NCI-H187 treated with DMSO at 0.1 percent for 48 hours (cell line): ENCODE data around the gene DRD5.
"Not testable (repeated sequence)": the region's sequence is repeated elsewhere in the genome, so short reads cannot be mapped to it uniquely, and the experiment has no call there.

Experiments used
- DNase-seq: peaks from one replicate; lab custom pipeline; 2025; lab: John Stamatoyannopoulos, UW

The DRD5 gene

GRCh38 chr4:9781343-9782135 is at the start of gene DRD5:
Gene DRD5 (plus strand): TSS chr4:9781634. CDS start chr4:9782030, 396 bp downstream.
- no peak for DNase-seq

- DNase-seq: not testable (repeated sequence)
These were observed 49.2 kb upstream of the DRD5 start for GRCh38 chr4:9732256-9732655.

- no peak for DNase-seq
These were observed 45.9 kb upstream of the DRD5 start for GRCh38 chr4:9735515-9735914.

DNA sequence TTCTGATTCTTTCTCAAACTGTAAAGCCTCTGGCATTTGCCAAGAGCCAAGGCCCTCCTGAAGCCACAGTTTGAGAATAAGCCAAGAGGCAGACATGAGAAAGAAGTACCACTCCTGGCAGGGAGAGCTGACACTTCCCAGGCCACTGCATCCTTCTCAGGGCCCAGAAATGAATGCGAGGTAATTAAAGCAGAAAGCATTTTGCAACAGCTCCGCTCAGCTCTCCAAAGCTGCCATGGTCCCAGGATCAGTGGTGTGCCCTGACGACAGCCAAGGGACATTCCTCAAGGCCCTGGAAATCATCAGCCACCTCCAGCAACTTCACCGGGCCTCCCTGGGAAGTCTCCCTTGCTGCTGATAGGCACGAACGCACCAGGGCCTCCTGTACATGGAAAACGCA is 44.2 kb upstream of the DRD5 start:
- not testable (repeated sequence) for DNase-seq

DNA sequence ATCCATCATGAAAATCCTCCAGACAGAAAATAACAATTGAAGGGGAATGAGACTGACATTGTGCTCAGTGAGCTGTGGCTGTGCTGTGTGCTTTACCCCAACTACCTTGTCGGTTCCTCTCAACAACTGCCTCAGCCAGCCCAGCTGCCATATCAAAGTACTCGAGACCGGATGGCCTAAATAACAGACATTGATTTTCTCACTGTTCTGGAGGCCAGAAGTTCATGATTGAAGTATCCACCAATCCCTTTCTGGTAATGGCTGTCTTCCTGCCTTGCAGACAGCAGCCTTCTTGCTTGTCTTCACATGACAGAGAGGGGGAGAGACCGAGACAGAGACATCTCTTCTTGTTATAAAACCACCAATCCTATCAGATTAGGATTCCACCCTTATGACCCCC is 37.6 kb upstream of the DRD5 start:
- DNase-seq: not testable (repeated sequence)

DNA sequence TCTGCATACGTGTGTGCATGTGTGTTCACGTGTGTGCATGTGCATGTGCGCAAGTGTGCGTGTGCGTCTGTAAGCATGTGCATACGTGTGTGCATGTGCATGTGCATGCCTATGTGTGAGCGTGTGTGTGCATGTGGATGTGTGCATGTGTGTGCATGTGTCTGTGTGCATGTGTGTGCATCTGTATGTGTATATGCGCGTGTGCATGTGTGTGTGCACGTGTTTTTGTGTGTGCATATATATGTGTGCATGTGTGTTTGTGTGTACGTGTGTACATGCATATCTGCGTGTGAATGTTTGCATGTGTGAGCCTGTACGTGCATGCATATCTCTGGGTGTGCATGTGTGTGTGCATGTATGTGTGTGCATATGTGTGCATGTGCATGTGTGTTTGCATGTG is 35.7 kb upstream of the DRD5 start:
- no peak for DNase-seq

DNA sequence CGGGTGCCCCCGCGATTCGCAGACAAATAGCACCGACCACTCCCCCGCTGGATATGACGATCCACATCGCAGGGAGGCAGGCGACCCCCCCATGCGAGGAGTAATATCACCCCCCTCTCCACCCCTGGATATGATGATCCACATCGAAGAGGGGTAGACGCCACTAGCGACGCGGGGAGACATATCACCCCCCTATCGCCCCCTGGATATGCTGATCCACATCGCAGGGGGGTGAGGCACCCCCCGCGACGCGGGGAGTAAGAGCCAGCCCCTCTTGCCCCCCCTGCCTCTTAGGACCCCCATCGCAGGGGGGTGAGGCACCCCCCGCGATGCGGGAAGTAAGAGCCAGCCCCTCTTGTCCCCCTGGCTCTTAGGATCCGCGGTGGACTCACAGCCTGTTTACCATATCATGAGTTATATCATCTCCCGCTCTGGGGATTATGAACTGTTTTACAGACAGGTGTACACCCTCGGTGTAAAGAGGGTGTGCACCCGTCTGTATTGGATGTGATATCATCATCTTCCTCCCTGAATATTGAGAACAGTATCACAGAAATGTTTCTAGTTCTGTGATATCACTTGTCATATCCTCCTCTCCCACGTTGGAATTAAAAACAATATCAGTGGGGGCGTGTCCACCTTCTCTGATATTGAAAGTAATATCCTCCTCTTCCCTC is 22.7 kb upstream of the DRD5 start:
- DNase-seq: no peak

GRCh38 chr4:9762823-9763475 is 18.5 kb upstream of the DRD5 start:
- DNase-seq: peak; percentile 41

DNA sequence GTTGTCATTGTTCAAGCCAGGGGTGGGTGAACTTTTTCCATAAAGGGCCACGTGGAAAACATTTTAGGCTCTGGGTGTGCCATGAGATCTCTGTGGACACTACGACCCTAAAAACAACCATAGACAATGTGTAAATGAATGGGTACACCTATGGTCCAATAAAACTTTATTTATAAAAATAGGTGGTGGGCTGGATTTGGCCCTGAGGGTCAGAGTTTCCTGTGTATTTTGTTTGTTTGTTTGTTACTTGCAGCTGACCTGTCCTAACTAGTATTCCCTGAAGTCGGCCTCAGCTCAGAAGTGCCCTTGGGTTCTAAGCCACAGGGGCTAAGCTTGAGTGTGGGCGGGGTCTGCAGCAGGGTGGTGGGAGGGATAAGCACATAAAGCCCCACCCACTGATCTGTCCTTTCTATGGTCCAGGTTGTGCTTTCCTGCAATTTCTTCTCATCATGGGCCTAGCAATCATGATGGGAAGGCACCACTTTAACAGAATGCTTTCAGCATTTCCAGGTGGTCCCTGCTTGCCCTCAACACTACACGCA is 17.2 kb upstream of the DRD5 start:
- DNase-seq: no peak

- DNase-seq: no peak
These were observed 16.3 kb upstream of the DRD5 start for GRCh38 chr4:9765091-9765490.

DNA sequence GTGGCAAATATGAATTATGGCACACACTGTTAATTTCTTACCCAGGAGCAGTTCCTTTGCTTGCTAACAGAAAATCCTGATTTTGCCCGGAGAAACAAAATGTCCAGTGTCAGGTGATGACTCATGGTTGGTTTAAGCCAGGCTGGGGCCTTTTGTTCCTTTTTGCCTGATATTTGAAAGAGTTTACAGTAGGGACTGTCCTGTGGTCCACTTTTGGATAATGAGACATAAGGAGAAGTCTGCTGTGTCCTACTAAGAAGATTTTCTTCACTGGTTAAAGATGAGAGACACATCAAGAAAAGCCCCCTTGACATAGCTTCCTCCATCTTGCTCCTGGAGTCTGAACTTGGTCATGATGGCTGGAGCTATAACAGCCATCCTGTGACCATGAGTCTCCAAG is 12.1 kb upstream of the DRD5 start:
- DNase-seq: no peak

- no peak for DNase-seq
These were observed 10.4 kb upstream of the DRD5 start for GRCh38 chr4:9771034-9771433.

DNA sequence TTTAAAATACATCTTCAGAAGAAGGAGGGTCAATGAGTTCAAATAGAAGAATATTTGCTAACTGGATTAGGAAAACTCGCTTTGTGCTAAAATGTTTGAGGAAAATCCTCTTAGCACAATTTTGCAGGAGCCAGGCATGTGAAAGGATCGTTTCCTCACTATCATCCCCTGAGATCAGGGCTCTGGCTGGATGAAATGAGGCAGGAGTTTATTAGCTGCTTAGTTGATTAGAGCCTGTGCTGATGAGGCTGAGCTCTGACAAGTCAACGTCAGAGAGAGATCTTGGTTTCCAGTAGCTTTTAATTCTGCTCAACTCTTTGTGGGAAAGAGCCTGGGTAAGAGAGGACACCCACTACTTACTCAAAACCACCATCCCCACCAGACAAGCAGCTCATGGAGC is 8.0 kb upstream of the DRD5 start:
- DNase-seq: no peak

DNA sequence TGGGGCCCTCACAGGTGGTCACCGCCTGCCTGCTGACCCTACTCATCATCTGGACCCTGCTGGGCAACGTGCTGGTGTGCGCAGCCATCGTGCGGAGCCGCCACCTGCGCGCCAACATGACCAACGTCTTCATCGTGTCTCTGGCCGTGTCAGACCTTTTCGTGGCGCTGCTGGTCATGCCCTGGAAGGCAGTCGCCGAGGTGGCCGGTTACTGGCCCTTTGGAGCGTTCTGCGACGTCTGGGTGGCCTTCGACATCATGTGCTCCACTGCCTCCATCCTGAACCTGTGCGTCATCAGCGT is 652 bp downstream of the DRD5 start:
- DNase-seq: no peak

DNA sequence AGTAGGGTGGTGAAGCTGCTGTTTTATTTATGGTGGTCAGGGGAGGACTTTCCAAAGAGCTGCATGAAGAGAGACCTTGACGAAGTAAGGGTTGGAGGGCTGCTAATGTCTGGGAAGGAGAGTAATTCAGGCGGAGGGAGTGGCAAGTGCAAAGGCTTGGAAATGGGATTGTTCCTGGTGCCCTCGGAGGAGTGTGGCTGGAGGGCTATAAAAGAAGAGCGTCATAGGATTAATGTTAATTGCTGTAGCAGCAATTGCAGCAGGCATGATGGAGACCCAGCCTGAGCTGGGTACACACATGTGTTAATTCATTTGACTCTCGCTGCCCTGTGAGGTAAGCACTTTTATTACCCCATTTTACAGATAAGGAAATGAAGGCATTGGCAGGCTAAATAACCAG is 4.5 kb downstream of the DRD5 start:
- DNase-seq: not testable (repeated sequence)

- DNase-seq: no peak
These were observed 10.9 kb downstream of the DRD5 start for GRCh38 chr4:9792381-9792780.

GRCh38 chr4:9796641-9797040 is 15.2 kb downstream of the DRD5 start:
- DNase-seq: not testable (repeated sequence)

DNA sequence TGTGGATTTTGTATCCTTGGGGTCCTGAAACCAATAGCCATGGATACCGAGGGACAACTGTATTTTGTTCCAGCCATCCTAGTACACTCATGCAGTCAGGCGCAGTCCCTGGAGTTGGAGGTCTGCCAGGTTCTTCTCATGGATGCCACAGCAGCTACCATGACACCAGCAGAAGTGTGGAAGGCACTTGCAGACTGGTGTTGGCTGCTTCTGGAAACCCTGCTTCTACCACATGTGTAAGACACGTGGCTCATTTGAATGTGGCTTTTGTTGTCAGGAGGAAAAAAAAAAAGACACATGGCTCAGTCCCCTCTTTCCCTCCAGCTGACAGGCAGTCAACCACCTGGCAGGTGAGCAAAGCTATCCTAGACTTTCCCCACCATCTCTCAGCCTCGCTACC is 19.4 kb downstream of the DRD5 start:
- DNase-seq: peak; percentile 13

DNA sequence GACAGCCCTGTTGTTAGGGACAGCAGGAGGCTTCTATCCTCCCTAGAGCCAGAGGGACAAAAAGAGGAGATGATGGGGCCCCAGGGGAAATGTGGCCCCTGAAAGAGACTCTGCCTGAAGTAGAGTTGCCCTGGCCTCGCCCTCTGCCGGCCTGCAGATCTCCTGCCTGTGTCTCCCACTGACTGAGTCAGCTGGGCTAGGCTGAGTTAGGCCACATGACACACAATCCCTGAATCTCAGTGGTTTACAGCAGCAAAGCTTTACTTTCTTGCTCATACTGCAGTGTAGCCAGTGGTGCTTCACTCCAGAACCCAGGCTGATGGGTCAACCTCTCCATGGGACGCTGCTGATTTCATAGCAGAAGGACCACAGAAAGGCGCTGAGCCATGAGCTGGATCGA is 23.5 kb downstream of the DRD5 start:
- no peak for DNase-seq

GRCh38 chr4:9808077-9808476 is 26.6 kb downstream of the DRD5 start:
- DNase-seq: no peak

GRCh38 chr4:9811806-9812205 is 30.4 kb downstream of the DRD5 start:
- no peak for DNase-seq

DNA sequence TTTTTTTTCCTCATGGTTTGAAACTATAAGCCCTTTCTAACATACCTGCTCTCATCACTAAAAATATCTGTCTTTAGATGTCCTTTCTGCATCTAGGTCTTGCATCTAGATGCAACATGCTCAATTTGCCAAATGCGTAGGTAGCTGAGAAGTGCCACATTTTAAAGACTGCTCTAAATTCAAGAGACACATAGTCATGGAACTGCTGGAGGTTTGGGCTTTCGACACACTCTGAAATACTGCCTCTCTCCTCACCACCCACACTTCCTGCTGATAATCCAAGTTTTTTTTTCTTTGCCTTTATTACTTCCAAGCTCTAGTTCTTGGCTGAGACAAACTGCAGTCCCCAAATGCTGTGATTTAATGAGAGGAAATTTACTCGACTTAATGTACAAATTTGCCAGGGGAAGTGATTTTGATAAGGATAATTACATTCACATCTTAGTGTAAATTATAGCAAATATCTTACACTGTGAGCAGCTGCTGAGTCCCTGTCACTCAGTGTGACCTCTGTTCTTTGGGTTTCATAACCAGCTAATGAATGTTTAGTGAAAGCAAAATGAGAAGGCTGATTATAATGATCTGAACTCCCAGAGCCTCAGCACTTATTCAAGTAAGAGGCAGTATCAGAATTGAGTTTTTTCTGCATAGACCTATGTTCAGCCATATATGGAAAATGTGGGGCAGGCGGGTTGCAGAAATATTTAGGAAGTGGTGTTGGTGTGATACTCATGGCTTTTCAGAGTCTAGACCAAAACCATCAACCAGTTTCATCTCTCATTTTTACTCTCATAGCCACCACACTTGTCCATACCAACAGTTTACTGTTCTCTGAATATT is 31.3 kb downstream of the DRD5 start:
- DNase-seq: no peak
